ENCODE measurements around the gene ALDOA. TPM values are rescaled to one million over a fixed set of nuclear protein-coding genes. Genes with fewer than 3 reads are reported as not detected.

ALDOA gene
- total RNA-seq, 1 donor from 2014 or later, result 640 TPM

DNA sequence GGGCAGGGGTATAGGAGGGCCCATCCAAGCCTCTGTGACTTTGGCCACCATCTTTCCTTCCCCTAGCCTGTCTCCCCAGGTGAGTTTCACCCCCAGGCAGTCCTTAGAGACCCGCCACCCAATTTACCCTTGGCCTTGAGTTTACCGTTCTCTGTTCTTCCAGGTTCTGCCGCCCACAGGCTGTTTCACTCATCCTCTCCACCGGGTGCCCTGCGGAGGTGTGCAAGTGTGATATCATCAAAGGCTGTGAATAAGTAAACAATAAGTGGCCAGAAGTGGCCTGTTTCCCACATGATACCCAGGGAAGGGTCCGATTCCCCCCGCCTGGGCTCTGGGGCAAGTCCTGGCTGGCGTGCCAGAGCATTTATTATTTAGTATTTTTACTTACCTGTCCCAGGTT lies 19.4 kb upstream of the ALDOA start:
- Mint-ChIP-seq H3K27me3 (ENCODE audit: low read depth) (no peaks in the 10 kb centered on the region), H3K27ac (ENCODE audit: unreplicated experiment) (no peak overlapping the region), H3K36me3 (ENCODE audit: low read depth) (no peaks in the 10 kb centered on the region), H3K4me3 (no peak overlapping the region), H3K9me3 (no peaks in the 10 kb centered on the region), H3K4me1 (peaks cover 11% of the 10 kb centered on the region)
- TF ChIP-seq, protein P1, sequence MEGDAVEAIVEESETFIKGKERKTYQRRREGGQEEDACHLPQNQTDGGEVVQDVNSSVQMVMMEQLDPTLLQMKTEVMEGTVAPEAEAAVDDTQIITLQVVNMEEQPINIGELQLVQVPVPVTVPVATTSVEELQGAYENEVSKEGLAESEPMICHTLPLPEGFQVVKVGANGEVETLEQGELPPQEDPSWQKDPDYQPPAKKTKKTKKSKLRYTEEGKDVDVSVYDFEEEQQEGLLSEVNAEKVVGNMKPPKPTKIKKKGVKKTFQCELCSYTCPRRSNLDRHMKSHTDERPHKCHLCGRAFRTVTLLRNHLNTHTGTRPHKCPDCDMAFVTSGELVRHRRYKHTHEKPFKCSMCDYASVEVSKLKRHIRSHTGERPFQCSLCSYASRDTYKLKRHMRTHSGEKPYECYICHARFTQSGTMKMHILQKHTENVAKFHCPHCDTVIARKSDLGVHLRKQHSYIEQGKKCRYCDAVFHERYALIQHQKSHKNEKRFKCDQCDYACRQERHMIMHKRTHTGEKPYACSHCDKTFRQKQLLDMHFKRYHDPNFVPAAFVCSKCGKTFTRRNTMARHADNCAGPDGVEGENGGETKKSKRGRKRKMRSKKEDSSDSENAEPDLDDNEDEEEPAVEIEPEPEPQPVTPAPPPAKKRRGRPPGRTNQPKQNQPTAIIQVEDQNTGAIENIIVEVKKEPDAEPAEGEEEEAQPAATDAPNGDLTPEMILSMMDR (conservative IDR thresholded peaks at IDR 0.05), result no peak
- DNase-seq (ENCODE audit: low read depth, low spot score), result no peak

DNA sequence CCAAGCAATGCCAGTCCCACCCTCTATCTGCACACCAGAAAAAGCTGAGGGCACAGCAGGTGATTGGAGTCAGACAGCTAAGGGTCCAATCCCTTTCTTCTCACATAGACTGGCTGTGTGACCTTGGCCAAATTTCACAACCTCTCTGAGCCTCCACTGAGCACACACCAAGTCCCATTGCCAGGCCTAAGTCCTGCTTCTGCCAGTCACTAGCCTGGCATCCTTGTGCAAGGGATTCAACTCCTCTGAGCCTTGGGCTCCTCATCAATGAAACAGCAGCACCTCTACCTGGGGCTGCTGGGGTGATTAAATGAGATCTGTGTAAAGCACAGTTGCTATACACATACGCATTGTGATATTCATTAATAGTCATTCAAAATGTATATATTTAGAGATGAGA lies 19.0 kb upstream of the ALDOA start:
- Mint-ChIP-seq H3K4me3 (no peak overlapping the region), H3K27ac (ENCODE audit: unreplicated experiment) (no peak overlapping the region), H3K27me3 (ENCODE audit: low read depth) (no peaks in the 10 kb centered on the region), H3K4me1 (peaks cover 13% of the 10 kb centered on the region), H3K36me3 (ENCODE audit: low read depth) (no peaks in the 10 kb centered on the region), H3K9me3 (no peaks in the 10 kb centered on the region)
- TF ChIP-seq, protein P1 (conservative IDR thresholded peaks at IDR 0.05), result no peak
- no peak for DNase-seq (ENCODE audit: low read depth, low spot score)

DNA sequence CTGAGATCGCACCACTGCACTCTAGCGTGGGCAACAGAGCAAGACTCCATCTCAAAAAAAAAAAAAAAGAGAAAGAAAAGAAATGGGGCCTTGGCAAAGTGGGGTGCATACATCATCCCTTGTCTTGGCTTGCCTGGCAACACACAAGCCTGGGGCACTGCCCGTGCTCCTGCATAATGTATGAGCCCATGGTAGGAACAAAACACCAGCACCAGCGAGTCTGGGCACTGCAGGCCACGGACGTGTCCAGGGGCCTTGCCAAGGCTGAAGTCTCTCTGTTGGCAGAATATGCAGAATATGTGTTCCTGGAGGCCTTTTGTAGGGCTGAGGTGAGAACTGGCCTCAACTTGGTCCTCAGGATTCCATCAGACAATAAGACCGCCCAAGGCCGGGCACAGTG lies 15.7 kb upstream of the ALDOA start:
- TF ChIP-seq, protein P1 (conservative IDR thresholded peaks at IDR 0.05), result no peak
- Mint-ChIP-seq H3K27ac (ENCODE audit: unreplicated experiment) (no peak overlapping the region), H3K27me3 (ENCODE audit: low read depth) (peaks cover 2% of the 10 kb centered on the region), H3K4me1 (peaks cover 34% of the 10 kb centered on the region), H3K4me3 (peak overlapping the region; percentile 72), H3K9me3 (no peaks in the 10 kb centered on the region), H3K36me3 (ENCODE audit: low read depth) (no peaks in the 10 kb centered on the region)
- DNase-seq (ENCODE audit: low read depth, low spot score), result no peak

DNA sequence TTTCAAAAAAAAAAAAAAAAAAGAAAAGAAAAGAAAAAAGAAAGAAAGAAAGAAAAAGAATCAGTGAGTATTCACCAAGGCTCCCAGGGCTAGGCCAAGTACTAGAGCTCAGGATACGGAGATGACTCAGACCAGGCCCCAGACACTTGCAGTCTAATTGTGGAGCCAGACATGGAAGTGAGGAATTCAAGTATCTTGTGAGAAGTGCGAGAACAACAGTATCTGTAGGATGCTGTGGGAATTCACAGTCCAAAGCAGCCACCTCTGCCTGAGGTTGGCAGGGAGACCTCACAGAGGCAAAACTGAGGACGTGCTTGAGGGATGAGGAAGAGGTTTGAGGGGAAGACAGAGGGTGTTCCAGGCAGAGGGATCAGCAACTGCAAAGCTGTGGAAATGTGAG lies 14.0 kb upstream of the ALDOA start:
- no peak overlapping the region for H3K27ac Mint-ChIP-seq (ENCODE audit: unreplicated experiment)
- H3K4me1 Mint-ChIP-seq, result peaks cover 38% of the 10 kb centered on the region
- TF ChIP-seq, protein P1 (conservative IDR thresholded peaks at IDR 0.05), result no peak
- H3K36me3 Mint-ChIP-seq (ENCODE audit: low read depth), result no peaks in the 10 kb centered on the region
- peaks cover 2% of the 10 kb centered on the region for H3K27me3 Mint-ChIP-seq (ENCODE audit: low read depth)
- H3K9me3 Mint-ChIP-seq, result no peaks in the 10 kb centered on the region
- peak overlapping the region; percentile 82 for H3K4me3 Mint-ChIP-seq
- no peak for DNase-seq (ENCODE audit: low read depth, low spot score)

DNA sequence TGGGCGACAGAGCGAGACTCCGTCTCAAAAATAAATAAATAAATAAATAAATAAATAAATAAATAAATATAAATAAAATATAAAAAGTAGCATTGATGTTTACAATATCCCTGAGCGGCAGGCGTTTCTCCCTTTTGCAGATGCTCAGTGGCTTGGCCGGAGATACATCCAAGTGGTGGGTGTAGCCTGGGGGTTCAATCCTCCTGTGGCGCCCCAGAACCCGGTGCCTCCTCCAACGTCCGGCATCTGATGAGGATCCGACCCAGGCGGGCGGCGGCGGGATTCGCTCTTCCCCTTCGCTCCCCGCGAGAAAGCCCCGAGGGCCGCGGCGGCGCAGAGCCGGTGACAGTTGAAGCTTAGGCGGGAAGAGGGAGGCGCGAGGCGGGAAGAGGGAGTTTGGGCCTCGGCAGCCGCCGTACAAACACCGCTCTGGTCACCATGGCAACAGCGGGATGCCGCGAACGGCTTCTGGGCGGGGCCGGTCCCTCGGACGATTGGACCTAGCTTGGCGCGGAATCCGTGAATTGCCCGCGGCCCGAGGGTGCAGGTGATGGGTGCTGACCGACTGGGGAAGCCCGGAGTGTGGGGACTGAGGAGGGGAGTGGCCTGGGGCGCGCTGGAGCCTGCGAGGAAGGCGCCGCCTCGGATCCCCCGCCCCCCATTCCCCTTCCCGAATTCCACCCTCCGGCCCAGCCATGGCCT lies 12.7 kb upstream of the ALDOA start:
- Mint-ChIP-seq H3K9me3 (no peaks in the 10 kb centered on the region), H3K4me3 (peak overlapping the region; percentile 95), H3K36me3 (ENCODE audit: low read depth) (no peaks in the 10 kb centered on the region), H3K27me3 (ENCODE audit: low read depth) (peaks cover 2% of the 10 kb centered on the region), H3K27ac (ENCODE audit: unreplicated experiment) (peak overlapping the region; percentile 90), H3K4me1 (peaks cover 38% of the 10 kb centered on the region)
- TF ChIP-seq, protein P1 (conservative IDR thresholded peaks at IDR 0.05), result no peak
- peak; percentile 96 for DNase-seq (ENCODE audit: low read depth, low spot score)

All from neural crest cell (in vitro differentiated cells).